Fibroblast of the aortic adventitia (primary cell): ENCODE data around the gene HELB. TPM values are rescaled to one million over a fixed set of nuclear protein-coding genes. Genes with fewer than 3 reads are reported as not detected.

Experiments
- DNase-seq: peaks from one replicate; pipeline ENCODE4 v3.0.0-alpha.2; 2010; ENCODE audit warnings: low read depth
- H3K4me3 ChIP-seq: 2 replicates; pipeline ENCODE4 v1.5.1; 2011; ENCODE audit warnings: low read depth, mild to moderate bottlenecking, control low read depth, low read length, moderate library complexity
- total RNA-seq: library from RNA; depleted of rRNA; stranded (reverse); fragments of >200 nt; gene quantifications from 2 replicates; pipeline ENCODE4 v1.2.3, GENCODE V29; 2012; ENCODE audit warnings: low replicate concordance
- TF ChIP-seq, protein P1 (sequence below): IDR thresholded peaks from 2 replicates; pipeline ENCODE4 v1.5.1; 2011; ENCODE audit warnings: mild to moderate bottlenecking, low read length, control low read depth, inconsistent platforms; ENCODE audit not compliant: insufficient read depth

The HELB gene
- 3.0 and 3.7 TPM in 2 replicates for total RNA-seq

DNA sequence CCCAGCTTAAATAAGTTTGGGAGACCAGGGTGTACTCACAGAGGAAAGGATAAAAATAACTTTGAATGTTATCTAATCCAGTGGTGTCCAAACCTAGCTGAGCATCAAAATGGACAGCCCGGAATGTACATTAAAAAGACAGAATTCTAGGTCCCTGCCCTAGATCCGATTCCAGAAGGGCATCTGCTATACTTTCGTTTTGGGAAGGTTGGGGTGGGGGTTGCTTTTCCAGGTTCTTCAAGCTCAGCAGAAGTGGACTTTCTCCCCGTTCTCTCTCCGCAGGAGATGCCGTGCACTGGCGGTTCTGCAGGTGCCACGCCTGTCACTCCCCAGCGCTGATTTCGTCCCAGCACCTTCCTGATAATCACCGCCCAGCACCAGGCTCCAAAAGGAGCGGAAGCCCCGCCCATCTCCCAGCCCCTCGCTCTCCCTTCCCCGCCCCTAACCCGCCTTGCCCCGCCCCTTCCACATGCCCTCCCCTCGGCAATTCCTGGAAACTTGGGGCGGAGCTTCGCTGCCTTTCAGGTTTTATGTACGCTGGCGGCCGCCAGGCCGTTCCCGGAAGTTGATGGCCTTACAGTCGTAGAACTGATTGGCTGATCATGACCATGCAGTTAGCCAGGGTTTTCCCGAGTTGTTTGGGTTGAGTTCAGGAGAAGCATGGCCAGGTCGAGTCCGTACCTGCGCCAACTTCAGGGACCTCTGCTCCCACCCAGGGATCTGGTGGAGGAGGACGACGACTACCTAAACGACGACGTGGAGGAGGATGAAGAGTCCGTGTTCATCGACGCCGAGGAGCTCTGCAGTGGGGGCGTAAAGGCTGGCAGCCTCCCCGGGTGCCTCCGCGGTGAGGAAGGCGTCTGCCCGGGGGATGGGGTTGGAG lies at the start of gene HELB:
TSS of gene HELB (plus strand) at position 550 of the 883 bp plus-strand sequence. CDS start at position 661, 111 bp downstream.
- TF ChIP-seq, protein P1, sequence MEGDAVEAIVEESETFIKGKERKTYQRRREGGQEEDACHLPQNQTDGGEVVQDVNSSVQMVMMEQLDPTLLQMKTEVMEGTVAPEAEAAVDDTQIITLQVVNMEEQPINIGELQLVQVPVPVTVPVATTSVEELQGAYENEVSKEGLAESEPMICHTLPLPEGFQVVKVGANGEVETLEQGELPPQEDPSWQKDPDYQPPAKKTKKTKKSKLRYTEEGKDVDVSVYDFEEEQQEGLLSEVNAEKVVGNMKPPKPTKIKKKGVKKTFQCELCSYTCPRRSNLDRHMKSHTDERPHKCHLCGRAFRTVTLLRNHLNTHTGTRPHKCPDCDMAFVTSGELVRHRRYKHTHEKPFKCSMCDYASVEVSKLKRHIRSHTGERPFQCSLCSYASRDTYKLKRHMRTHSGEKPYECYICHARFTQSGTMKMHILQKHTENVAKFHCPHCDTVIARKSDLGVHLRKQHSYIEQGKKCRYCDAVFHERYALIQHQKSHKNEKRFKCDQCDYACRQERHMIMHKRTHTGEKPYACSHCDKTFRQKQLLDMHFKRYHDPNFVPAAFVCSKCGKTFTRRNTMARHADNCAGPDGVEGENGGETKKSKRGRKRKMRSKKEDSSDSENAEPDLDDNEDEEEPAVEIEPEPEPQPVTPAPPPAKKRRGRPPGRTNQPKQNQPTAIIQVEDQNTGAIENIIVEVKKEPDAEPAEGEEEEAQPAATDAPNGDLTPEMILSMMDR: no peak
- peak; percentile 96 for DNase-seq
- peak within 1 kb of the TSS; percentile 94 for H3K4me3 ChIP-seq

DNA sequence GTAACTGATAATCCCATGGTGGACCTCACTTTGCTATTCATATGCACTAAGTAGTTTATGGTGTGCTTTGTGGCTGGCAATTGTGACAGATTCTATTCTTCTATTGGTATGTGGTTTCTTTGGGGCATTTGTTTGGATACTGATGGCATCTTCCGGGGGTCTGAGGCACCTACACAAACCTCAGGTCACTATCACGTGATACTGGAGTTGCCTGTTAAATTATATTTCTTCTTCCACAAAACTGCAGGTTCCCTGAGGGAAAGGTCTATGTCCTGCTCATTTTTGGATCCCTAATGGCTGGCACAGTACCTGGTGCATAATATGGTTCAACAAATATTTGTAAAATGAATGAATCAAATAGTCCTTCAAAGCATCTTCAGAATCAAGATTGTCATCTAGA lies 49.5 kb upstream of the HELB start:
- TF ChIP-seq, protein P1: no peak
- H3K4me3 ChIP-seq: no peak overlapping the region

DNA sequence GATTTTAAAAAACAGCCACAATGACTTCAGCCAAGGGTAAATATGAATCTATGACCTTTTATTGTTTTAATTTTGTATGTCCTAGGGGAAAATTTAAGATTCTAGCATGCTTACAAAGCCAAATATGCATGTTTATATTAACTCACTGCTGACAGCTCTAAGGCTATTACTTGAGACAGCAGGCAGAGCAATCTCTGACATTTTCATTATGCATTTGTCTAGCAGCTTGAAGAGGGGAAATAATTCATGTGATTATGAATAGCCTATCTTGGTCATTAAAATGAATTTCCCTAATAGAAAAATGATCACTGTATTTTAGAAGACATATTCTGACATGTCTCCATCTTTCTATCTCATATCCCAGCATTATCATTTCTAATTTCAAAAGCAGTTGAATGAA lies 46.6 kb upstream of the HELB start:
- DNase-seq: no peak
- TF ChIP-seq, protein P1: no peak
- H3K4me3 ChIP-seq: no peak overlapping the region

More for the DNA sequence above, 49.5 kb upstream of the HELB start:
- no peak for DNase-seq

DNA sequence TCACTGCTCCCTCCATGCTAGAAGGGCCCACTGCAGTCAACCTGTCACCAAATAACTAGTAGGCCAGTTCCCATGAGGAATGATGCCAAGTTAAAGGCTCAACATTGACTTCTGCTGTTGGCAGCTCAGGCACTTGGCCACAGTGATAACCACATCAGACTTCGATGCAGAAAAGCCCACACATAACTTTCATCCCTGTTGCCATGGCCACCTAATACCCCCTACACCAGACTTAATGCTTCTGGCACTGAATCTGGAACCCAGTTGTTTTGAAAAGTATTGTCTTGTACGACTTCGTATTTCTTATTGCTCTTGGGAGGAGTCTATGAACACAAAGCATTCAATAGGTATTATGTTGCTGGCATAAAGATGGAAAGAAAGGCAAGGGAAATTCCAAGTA lies 44.3 kb upstream of the HELB start:
- DNase-seq: no peak
- H3K4me3 ChIP-seq: no peak overlapping the region
- TF ChIP-seq, protein P1: no peak

DNA sequence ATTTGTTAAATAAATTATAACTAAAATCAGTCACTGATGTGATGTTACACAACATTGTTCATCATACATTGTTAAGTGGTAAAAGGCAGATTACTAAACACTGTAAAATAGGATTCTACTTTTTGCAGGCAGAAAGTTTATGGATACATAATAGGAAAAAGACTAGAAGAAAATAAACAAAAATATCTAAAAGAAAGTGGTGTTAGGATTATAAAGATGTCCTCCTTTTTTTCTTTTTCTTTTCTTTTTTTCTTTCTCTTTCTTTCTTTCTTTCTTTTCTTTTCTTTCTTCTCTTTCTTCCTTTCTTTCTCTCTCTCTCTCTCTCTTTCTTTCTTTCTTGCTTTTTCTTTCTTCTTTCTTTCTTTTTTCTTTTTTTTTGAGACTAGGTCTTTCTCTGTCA lies 39.6 kb upstream of the HELB start:
- H3K4me3 ChIP-seq: no peak overlapping the region
- TF ChIP-seq, protein P1: no peak
- no peak for DNase-seq

DNA sequence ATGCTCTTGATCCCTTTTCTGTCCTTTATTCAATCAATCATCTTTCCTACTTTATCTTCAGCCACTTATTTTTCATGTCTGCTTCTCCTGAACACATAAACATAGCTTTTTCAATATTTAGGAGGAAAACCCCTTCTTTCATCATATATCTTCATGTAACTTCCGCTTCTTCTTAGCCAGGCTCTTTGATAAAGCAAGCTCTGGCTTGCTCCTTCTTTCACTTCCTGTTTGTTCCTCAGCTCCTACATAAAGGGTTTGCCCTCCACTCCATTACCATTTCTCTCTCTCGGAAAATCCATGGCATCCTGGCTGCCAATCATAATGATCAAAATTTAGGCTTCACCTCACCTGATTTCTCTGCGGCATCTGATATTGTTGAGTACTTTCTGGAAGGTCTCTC lies 33.7 kb upstream of the HELB start:
- no peak for DNase-seq
- TF ChIP-seq, protein P1: no peak
- H3K4me3 ChIP-seq: no peak overlapping the region

DNA sequence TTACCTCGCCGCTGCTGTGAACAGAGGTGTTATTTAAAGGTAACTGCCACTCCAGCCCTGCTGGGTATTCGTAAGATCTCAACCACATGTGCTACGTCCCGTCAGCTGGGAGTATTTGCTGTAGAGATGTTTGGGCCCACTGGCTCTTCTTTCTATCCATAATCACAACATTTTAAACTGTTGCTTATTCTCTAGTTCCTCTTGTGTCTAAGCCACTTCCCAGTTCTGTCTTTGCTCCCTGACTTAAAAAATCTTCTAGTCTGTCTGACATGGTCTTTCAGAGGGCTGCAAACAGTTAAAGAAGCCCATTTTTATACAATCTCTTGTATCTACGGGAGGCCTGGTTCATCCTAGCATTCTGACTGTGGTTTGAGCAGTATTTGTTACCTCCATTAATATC lies 33.2 kb upstream of the HELB start:
- DNase-seq: no peak
- TF ChIP-seq, protein P1: no peak
- H3K4me3 ChIP-seq: no peak overlapping the region
